HEK293 (cell line): ENCODE results near the gene BIK.

Source experiments
- CTCF ChIA-PET: fragments of 350-600 bp; formaldehyde crosslinking; extraction: SDS; loops from one replicate; lab custom pipeline; 2021; ENCODE audit warnings: antibody characterized with exemption; lab: Yijun Ruan, JAX
- POLR2A ChIA-PET: fragments of 300-600 bp; formaldehyde crosslinking; extraction: SDS; loops from one replicate; lab custom pipeline; 2020; ENCODE audit warnings: antibody characterized with exemption, inconsistent platforms; lab: Yijun Ruan, JAX
- H3K27ac ChIP-seq: fragments of 200-500 bp; sonication (Bioruptor generic); 2 replicates; pipeline ENCODE4 v1.5.1; 2014; ENCODE audit warnings: low read depth, low read length, control low read depth, inconsistent platforms; ENCODE audit errors: extremely low read depth
- H3K36me3 ChIP-seq, 2 experiments: fragments of 200-500 bp in 1 of 2; sonication (Bioruptor generic) in 1 of 2; 1 replicate in 1 of 2; 2 replicates in 1 of 2; pipeline ENCODE4 v1.5.1; 2014 to 2017; ENCODE audit warnings: inconsistent platforms in 2 of 2, low read length in 2 of 2; ENCODE audit not compliant: control insufficient read depth in 2 of 2, insufficient read depth in 1 of 2
- H3K4me1 ChIP-seq: fragments of 200-500 bp; sonication (Bioruptor generic); 2 replicates; pipeline ENCODE4 v1.5.1; 2014; ENCODE audit warnings: mild to moderate bottlenecking, low read length, inconsistent platforms; ENCODE audit not compliant: control insufficient read depth, insufficient read depth
- H3K4me3 ChIP-seq: 2 replicates; pipeline ENCODE4 v1.5.1; 2011; ENCODE audit warnings: low read depth, mild to moderate bottlenecking, control low read depth, low read length, moderate library complexity
- H3K9me3 ChIP-seq: fragments of 200-500 bp; sonication (Bioruptor generic); 2 replicates; pipeline ENCODE4 v1.5.1; 2014; ENCODE audit warnings: low read depth, low read length, inconsistent platforms; ENCODE audit not compliant: control insufficient read depth, insufficient read depth
- BCL11B ChIP-seq: fragments of 450-650 bp; formaldehyde crosslinking; IDR thresholded peaks from 2 replicates; pipeline ENCODE4 v1.5.1; 2016; ENCODE audit warnings: low read depth, missing biosample characterization, missing genetic modification characterization
- SCRT1 ChIP-seq: fragments of 450-650 bp; formaldehyde crosslinking; IDR thresholded peaks from 2 replicates; pipeline ENCODE4 v1.5.1; 2016; ENCODE audit warnings: missing biosample characterization, missing genetic modification characterization, borderline replicate concordance
- ZBTB49 ChIP-seq: fragments of 450-650 bp; formaldehyde crosslinking; IDR thresholded peaks from 2 replicates; pipeline ENCODE4 v1.5.1; 2016; ENCODE audit warnings: missing biosample characterization, missing genetic modification characterization, low read depth
- ZIC2 ChIP-seq: fragments of 450-650 bp; formaldehyde crosslinking; IDR thresholded peaks from 2 replicates; pipeline ENCODE4 v1.5.1; 2016; ENCODE audit warnings: missing biosample characterization, missing genetic modification characterization
- ZNF133 ChIP-seq: fragments of 450-650 bp; formaldehyde crosslinking; IDR thresholded peaks from 2 replicates; pipeline ENCODE4 v1.5.1; 2016; ENCODE audit warnings: missing biosample characterization, missing genetic modification characterization
- ZNF169 ChIP-seq: fragments of 450-650 bp; formaldehyde crosslinking; IDR thresholded peaks from 2 replicates; pipeline ENCODE4 v1.5.1; 2016; ENCODE audit warnings: missing biosample characterization, missing genetic modification characterization
- ZNF2 ChIP-seq: fragments of 450-650 bp; formaldehyde crosslinking; IDR thresholded peaks from 2 replicates; pipeline ENCODE4 v1.5.1; 2016; ENCODE audit warnings: missing biosample characterization, missing genetic modification characterization
- ZNF211 ChIP-seq: fragments of 450-650 bp; formaldehyde crosslinking; IDR thresholded peaks from 2 replicates; pipeline ENCODE4 v1.5.1; 2016; ENCODE audit warnings: low read depth, missing biosample characterization, missing genetic modification characterization
- ZNF404 ChIP-seq: fragments of 450-650 bp; formaldehyde crosslinking; IDR thresholded peaks from 2 replicates; pipeline ENCODE4 v1.5.1; 2017; ENCODE audit warnings: missing biosample characterization, missing genetic modification characterization
- ZNF449 ChIP-seq: fragments of 450-650 bp; formaldehyde crosslinking; IDR thresholded peaks from 2 replicates; pipeline ENCODE4 v1.5.1; 2017; ENCODE audit warnings: missing biosample characterization, mild to moderate bottlenecking, missing genetic modification characterization, moderate library complexity
- ZNF600 ChIP-seq: fragments of 450-650 bp; formaldehyde crosslinking; IDR thresholded peaks from 2 replicates; pipeline ENCODE4 v1.5.1; 2016; ENCODE audit warnings: missing biosample characterization, missing genetic modification characterization
- ZNF621 ChIP-seq: fragments of 450-650 bp; formaldehyde crosslinking; IDR thresholded peaks from 2 replicates; pipeline ENCODE4 v1.5.1; 2017; ENCODE audit warnings: missing biosample characterization, missing genetic modification characterization
- ZNF629 ChIP-seq: fragments of 450-650 bp; formaldehyde crosslinking; IDR thresholded peaks from 2 replicates; pipeline ENCODE4 v1.5.1; 2017; ENCODE audit warnings: missing biosample characterization, missing genetic modification characterization
- TF ChIP-seq, protein P1 (sequence below): fragments of 450-650 bp; formaldehyde crosslinking; IDR thresholded peaks from 2 replicates; pipeline ENCODE4 v1.5.1; 2016; ENCODE audit warnings: missing biosample characterization, missing genetic modification characterization
- TF ChIP-seq, protein P2 (sequence below): fragments of 450-650 bp; formaldehyde crosslinking; IDR thresholded peaks from 2 replicates; pipeline ENCODE4; 2016; ENCODE audit warnings: missing biosample characterization, missing genetic modification characterization
- TF ChIP-seq, protein P3 (sequence below): fragments of 450-650 bp; formaldehyde crosslinking; IDR thresholded peaks from 2 replicates; pipeline ENCODE4 v1.5.1; 2017; ENCODE audit warnings: missing biosample characterization, missing genetic modification characterization

BIK gene

DNA sequence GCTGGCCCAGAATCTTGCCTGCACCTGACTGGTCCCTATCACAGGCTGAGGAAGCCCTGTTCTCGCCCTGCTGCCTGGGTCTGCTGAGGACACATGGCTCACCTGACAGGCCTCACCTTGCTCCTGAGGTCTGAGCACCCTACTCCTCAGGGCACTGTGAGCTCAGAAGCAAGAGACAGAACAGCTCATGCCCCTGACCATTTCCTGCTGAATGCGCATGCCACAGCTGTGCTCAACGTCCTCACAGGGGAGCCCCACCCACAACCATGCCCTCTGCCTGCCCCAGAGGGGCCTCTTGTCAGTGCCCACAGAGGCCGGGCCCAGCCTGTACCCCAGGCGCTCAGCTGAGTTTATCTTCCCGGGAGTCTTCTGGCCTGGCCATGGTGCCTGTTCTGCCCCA is 38.0 kb downstream of the BIK start:
- no peak overlapping the region for H3K27ac ChIP-seq
- H3K36me3 ChIP-seq, result no peaks in the 10 kb centered on the region
- H3K4me1 ChIP-seq, result peaks cover 10% of the 10 kb centered on the region
- no peak overlapping the region for H3K4me3 ChIP-seq
- TF ChIP-seq ZNF211 (tag by site-specific recombination) (no peak), ZNF133 (tag by site-specific recombination) (no peak), ZBTB49 (tag by site-specific recombination) (no peak), ZNF404 (tag by site-specific recombination) (no peak), ZIC2 (tag by site-specific recombination) (no peak), ZNF169 (no peak), BCL11B (no peak), ZNF629 (tag by site-specific recombination) (no peak), ZNF600 (tag by site-specific recombination) (no peak), ZNF449 (tag by site-specific recombination) (no peak), ZNF621 (tag by site-specific recombination) (no peak)
- TF ChIP-seq, protein P1, sequence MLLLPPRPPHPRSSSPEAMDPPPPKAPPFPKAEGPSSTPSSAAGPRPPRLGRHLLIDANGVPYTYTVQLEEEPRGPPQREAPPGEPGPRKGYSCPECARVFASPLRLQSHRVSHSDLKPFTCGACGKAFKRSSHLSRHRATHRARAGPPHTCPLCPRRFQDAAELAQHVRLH (tag by site-specific recombination), result no peak
- TF ChIP-seq, protein P2, sequence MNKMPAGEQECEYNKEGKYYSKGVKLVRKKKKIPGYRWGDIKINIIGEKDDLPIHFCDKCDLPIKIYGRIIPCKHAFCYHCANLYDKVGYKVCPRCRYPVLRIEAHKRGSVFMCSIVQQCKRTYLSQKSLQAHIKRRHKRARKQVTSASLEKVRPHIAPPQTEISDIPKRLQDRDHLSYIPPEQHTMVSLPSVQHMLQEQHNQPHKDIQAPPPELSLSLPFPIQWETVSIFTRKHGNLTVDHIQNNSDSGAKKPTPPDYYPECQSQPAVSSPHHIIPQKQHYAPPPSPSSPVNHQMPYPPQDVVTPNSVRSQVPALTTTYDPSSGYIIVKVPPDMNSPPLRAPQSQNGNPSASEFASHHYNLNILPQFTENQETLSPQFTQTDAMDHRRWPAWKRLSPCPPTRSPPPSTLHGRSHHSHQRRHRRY (tag by site-specific recombination), result no peak
- TF ChIP-seq, protein P3, sequence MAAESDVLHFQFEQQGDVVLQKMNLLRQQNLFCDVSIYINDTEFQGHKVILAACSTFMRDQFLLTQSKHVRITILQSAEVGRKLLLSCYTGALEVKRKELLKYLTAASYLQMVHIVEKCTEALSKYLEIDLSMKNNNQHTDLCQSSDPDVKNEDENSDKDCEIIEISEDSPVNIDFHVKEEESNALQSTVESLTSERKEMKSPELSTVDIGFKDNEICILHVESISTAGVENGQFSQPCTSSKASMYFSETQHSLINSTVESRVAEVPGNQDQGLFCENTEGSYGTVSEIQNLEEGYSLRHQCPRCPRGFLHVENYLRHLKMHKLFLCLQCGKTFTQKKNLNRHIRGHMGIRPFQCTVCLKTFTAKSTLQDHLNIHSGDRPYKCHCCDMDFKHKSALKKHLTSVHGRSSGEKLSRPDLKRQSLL, result no peak
- H3K9me3 ChIP-seq, result no peaks in the 10 kb centered on the region
- ChIA-PET CTCF (interaction anchor here (0.6 to 1.8 kb wide), 3 partner anchors 11 to 518 kb away, joined by 3 to 4 read pairs (median 4); no protein-coding TSS in a partner anchor), POLR2A (interaction anchor here (1.0 kb wide), 2 partner anchors 10 to 37 kb away, joined by 4 to 6 read pairs; no protein-coding TSS in a partner anchor)

GRCh38 chr22:43150731-43151206 is 40.2 kb downstream of the BIK start:
- Histone ChIP-seq H3K36me3 (no peaks in the 10 kb centered on the region), H3K27ac (peak overlapping the region; percentile 31; the same call in 1 of the 2 replicates), H3K4me1 (peaks cover 10% of the 10 kb centered on the region), H3K4me3 (peak overlapping the region; percentile 15; the same call in 1 of the 2 replicates), H3K9me3 (no peaks in the 10 kb centered on the region)
- CTCF ChIA-PET, result no interaction called here
- POLR2A ChIA-PET, result interaction anchor here (3.1 kb wide), 1 partner anchor 37 kb away, joined by 10 read pairs; the partner anchor contains the start of gene TTLL12
- TF ChIP-seq SCRT1 (tag by site-specific recombination) (no peak), ZNF2 (tag by site-specific recombination) (peak; percentile 39; the same call in 1 of the 2 replicates)
